VCaP (cell line): ENCODE data around the gene DEAF1.

Experiments used
- H3K27ac ChIP-seq: fragments of 450-650 bp; 2 replicates; pipeline ENCODE4 v1.5.1; 2017
- CTCF ChIP-seq: fragments of 450-650 bp; conservative IDR thresholded peaks from 2 replicates; pipeline ENCODE4 v1.5.1; 2017; ENCODE audit warnings: mild to moderate bottlenecking, moderate library complexity

The DEAF1 gene

GRCh38 chr11:720017-720641 lies 25.1 kb upstream of the DEAF1 start:
- no peak for TF ChIP-seq CTCF
- H3K27ac ChIP-seq, result no peak overlapping the region

- no peak overlapping the region for H3K27ac ChIP-seq
- no peak for TF ChIP-seq CTCF
These were observed 24.4 kb upstream of the DEAF1 start for GRCh38 chr11:719214-720016.

GRCh38 chr11:714436-714835 lies 19.4 kb upstream of the DEAF1 start:
- TF ChIP-seq CTCF, result no peak
- H3K27ac ChIP-seq, result no peak overlapping the region

DNA sequence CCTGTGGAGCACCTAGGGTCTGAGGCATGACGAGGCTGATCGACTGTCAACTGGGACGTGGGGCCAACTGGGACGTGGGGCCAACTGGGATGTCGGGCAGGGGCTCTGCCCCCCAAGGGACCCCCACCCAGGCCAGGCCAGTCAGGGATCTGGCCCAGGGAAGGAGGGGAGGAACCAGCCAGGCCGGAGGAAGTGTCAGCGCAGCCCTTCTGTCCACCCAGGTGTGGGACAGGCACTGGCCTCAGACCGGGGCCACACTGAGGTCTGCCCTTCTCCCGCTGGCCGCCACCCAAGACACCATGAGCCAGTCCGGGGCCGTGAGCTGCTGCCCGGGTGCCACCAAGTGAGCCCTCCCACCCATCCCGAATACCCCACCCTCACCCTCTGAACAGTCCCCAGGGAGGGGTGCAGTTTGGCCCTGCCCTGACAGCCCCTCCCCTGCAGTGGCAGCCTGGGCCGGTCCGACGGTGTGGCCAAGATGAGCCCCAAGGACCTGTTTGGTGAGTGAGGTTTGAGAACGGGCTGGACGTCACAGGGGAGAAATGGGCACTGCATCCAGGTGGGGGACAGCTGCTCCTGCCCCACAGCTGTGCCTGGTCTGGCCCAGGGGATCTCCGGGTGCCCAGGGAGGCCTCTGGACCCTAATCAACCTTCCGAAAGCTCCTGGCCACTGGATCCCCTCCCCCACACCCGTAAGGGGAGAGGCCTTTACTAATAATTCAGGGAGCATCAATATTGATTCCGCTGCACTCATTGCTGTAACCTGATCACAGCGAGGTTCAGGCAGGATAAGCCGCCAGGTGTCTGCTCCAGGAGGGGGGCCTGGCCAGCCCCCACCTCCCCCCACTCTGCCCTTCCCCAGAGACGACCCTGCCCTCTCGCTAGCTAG lies 14.3 kb upstream of the DEAF1 start:
- no peak for TF ChIP-seq CTCF

GRCh38 chr11:708511-708910 lies 13.5 kb upstream of the DEAF1 start:
- no peak for TF ChIP-seq CTCF
- peak overlapping the region; percentile 97 for H3K27ac ChIP-seq

More for the DNA sequence above, 14.3 kb upstream of the DEAF1 start:
- H3K27ac ChIP-seq, result no peak overlapping the region

DNA sequence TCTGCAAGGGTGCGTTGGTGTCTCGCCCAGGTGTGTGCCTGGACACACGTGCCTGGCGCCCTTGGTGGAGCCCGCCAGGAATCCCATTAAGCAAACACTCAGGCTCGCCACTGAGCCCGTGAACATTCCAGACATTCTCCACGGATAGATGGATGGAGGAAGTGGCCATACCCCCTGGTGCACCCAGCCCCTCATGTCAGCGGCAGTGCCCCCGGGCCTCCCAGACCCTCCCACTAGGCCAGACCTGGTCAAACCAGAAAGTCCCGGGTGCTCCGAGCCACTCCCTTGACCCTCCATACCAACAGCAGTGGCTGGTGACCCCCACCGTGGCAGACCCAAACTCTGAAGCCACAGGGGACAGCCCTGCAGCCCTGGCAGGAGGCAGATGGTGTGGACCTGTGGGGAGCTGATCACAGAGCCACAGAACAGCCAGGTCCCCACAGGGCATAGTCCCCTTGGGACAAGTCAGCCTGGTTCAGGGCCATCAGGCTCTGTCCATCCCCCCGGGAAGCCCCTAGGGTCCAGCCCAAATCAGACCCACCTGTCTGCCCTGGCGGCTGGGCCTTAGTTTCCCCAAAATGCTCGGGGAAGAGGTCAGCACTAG lies 12.9 kb upstream of the DEAF1 start:
- TF ChIP-seq CTCF, result no peak
- H3K27ac ChIP-seq, result peak overlapping the region; percentile 97
